Ishikawa (cell line): ENCODE measurements around the gene DLX1.

ENCODE experiments used
- CREB1 ChIP-seq: IDR thresholded peaks from 2 replicates; pipeline ENCODE4 v1.6.1; 2012; ENCODE audit warnings: low read depth
- EP300 ChIP-seq: IDR thresholded peaks from 2 replicates; pipeline ENCODE4 v1.6.1; 2012; ENCODE audit warnings: borderline replicate concordance
- NFIC ChIP-seq: IDR thresholded peaks from 2 replicates; pipeline ENCODE4 v1.6.1; 2012
- RAD21 ChIP-seq: IDR thresholded peaks from 2 replicates; pipeline ENCODE4 v1.6.1; 2012; ENCODE audit warnings: low read depth
- TAF1 ChIP-seq: IDR thresholded peaks from 2 replicates; pipeline ENCODE4 v1.6.1; 2012; ENCODE audit warnings: low read depth, mild to moderate bottlenecking
- TCF12 ChIP-seq: IDR thresholded peaks from 2 replicates; pipeline ENCODE4 v1.6.1; 2012; ENCODE audit warnings: low read depth
- YY1 ChIP-seq: IDR thresholded peaks from 2 replicates; pipeline ENCODE4 v1.6.1; 2012; ENCODE audit warnings: low read depth
- ZBTB7A ChIP-seq: IDR thresholded peaks from 2 replicates; pipeline ENCODE4 v1.6.1; 2012; ENCODE audit warnings: low read depth
- TF ChIP-seq, protein P1 (sequence below): IDR thresholded peaks from 2 replicates; pipeline ENCODE4 v1.6.1; 2012; ENCODE audit warnings: low read depth, mild to moderate bottlenecking
- TF ChIP-seq, protein P2 (sequence below): IDR thresholded peaks from 2 replicates; pipeline ENCODE4 v1.6.1; 2012

DNA sequence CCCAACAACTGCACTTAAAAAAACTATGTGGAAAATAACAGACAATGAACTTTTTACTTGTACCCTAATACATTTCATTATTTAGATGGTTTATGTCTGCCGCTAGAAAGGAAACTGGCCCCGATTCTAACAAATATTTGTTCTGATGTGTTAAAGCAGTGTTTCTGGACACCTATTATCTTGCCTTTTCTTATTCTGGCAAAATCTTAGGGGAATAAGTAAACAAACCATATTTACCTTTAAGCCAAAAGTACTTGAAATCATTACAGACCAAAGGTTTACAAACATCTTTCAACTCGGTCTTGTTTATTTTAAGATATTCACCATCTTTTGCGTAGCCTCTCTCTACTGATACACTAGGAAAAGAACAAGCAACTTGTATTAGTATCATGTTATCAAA lies 11.8 kb upstream of the DLX1 start:
- TF ChIP-seq RAD21 (no peak), EP300 (no peak), TAF1 (no peak), TCF12 (no peak), CREB1 (no peak), ZBTB7A (no peak), NFIC (no peak), YY1 (no peak)
- TF ChIP-seq, protein P1, sequence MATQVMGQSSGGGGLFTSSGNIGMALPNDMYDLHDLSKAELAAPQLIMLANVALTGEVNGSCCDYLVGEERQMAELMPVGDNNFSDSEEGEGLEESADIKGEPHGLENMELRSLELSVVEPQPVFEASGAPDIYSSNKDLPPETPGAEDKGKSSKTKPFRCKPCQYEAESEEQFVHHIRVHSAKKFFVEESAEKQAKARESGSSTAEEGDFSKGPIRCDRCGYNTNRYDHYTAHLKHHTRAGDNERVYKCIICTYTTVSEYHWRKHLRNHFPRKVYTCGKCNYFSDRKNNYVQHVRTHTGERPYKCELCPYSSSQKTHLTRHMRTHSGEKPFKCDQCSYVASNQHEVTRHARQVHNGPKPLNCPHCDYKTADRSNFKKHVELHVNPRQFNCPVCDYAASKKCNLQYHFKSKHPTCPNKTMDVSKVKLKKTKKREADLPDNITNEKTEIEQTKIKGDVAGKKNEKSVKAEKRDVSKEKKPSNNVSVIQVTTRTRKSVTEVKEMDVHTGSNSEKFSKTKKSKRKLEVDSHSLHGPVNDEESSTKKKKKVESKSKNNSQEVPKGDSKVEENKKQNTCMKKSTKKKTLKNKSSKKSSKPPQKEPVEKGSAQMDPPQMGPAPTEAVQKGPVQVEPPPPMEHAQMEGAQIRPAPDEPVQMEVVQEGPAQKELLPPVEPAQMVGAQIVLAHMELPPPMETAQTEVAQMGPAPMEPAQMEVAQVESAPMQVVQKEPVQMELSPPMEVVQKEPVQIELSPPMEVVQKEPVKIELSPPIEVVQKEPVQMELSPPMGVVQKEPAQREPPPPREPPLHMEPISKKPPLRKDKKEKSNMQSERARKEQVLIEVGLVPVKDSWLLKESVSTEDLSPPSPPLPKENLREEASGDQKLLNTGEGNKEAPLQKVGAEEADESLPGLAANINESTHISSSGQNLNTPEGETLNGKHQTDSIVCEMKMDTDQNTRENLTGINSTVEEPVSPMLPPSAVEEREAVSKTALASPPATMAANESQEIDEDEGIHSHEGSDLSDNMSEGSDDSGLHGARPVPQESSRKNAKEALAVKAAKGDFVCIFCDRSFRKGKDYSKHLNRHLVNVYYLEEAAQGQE: no peak
- TF ChIP-seq, protein P2, sequence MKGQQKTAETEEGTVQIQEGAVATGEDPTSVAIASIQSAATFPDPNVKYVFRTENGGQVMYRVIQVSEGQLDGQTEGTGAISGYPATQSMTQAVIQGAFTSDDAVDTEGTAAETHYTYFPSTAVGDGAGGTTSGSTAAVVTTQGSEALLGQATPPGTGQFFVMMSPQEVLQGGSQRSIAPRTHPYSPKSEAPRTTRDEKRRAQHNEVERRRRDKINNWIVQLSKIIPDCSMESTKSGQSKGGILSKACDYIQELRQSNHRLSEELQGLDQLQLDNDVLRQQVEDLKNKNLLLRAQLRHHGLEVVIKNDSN: no peak
